K562 (cell line): Measurements from ENCODE around the gene CGREF1. TPM values are rescaled to one million over a fixed set of nuclear protein-coding genes. Genes with fewer than 3 reads are reported as not detected.
A peak's percentile ranks its signal among the peaks of the same experiment; 100 is the strongest.

Experiments used
- CEBPG ChIP-seq, 3 experiments: fragments of 200-800 bp in 1 of 3; sonication (Bioruptor generic) in 1 of 3; sonication (generic) in 1 of 3; formaldehyde crosslinking in 1 of 3; IDR thresholded peaks in 2 of 3; conservative IDR thresholded peaks in 1 of 3; 2 replicates each; pipeline versions ENCODE4 v1.6.1 to v1.8.0; 2016 to 2022; ENCODE audit warnings: missing compliant biosample characterization in 2 of 3, missing genetic modification characterization in 2 of 3, mild to moderate bottlenecking in 1 of 3, missing genetic modification reagents in 1 of 3
- CHD1 ChIP-seq: fragments of 200-600 bp; sonication (generic); IDR thresholded peaks from one replicate; pipeline ENCODE4 v1.6.1; 2012; ENCODE audit warnings: mild to moderate bottlenecking, moderate library complexity, low read length, inconsistent platforms
- EGR1 ChIP-seq: fragments of 450-650 bp; conservative IDR thresholded peaks from 2 replicates; pipeline ENCODE4 v1.6.1; 2017; ENCODE audit warnings: mild to moderate bottlenecking
- EZH2 ChIP-seq: IDR thresholded peaks from 2 replicates; pipeline ENCODE4 v1.6.1; 2012; ENCODE audit warnings: low read depth, mild to moderate bottlenecking, inconsistent platforms, low read length, borderline replicate concordance
- HDAC6 ChIP-seq: IDR thresholded peaks from 2 replicates; pipeline ENCODE4 v1.6.1; 2012; ENCODE audit warnings: low read depth, mild to moderate bottlenecking, control low read depth, inconsistent platforms, low read length, moderate library complexity
- HIVEP1 ChIP-seq: fragments of 250-450 bp; sonication (Bioruptor Pico); IDR thresholded peaks from 2 replicates; pipeline ENCODE4 v1.4.0; 2020; ENCODE audit warnings: mild to moderate bottlenecking
- HMG20B ChIP-seq: fragments of 250-450 bp; sonication (Bioruptor Pico); IDR thresholded peaks from 2 replicates; pipeline ENCODE4 v1.5.0; 2021; ENCODE audit warnings: mild to moderate bottlenecking
- KLF1 ChIP-seq: fragments of 450-650 bp; IDR thresholded peaks from 2 replicates; pipeline ENCODE4 v1.6.1; 2016; ENCODE audit warnings: missing genetic modification characterization, missing compliant biosample characterization
- MIER1 ChIP-seq: fragments of 450-650 bp; IDR thresholded peaks from 2 replicates; pipeline ENCODE4 v1.6.1; 2016; ENCODE audit warnings: antibody characterized with exemption, mild to moderate bottlenecking, low read depth
- MXD1 ChIP-seq: fragments of 250-450 bp; sonication (Bioruptor Pico); IDR thresholded peaks from 2 replicates; pipeline ENCODE4 v1.8.0; 2021; ENCODE audit warnings: borderline replicate concordance, mild to moderate bottlenecking, moderate library complexity; ENCODE audit not compliant: poor library complexity, severe bottlenecking
- POLR2G ChIP-seq: fragments of 200-400 bp; formaldehyde crosslinking; IDR thresholded peaks from 2 replicates; pipeline ENCODE4 v1.6.1; 2017; ENCODE audit warnings: low read depth, mild to moderate bottlenecking, antibody characterized with exemption, low read length, moderate library complexity
- RBBP5 ChIP-seq: fragments of 200-600 bp; sonication (generic); IDR thresholded peaks from 2 replicates; pipeline ENCODE4 v1.6.1; 2012; ENCODE audit warnings: borderline replicate concordance, mild to moderate bottlenecking, low read length, control low read depth, inconsistent platforms; ENCODE audit not compliant: insufficient read depth, poor library complexity, severe bottlenecking
- TRIM28 ChIP-seq: fragments of 450-650 bp; IDR thresholded peaks from 2 replicates; pipeline ENCODE4 v1.6.1; 2017
- ZBTB8A ChIP-seq: fragments of 450-650 bp; IDR thresholded peaks from 2 replicates; pipeline ENCODE4 v1.6.1; 2018; ENCODE audit warnings: mild to moderate bottlenecking, moderate library complexity; ENCODE audit not compliant: partially characterized antibody
- ZBTB9 ChIP-seq: fragments of 450-650 bp; formaldehyde crosslinking; IDR thresholded peaks from 2 replicates; pipeline ENCODE4 v1.4.0; 2020; ENCODE audit warnings: mild to moderate bottlenecking, moderate library complexity
- ZNF175 ChIP-seq: fragments of 200-800 bp; sonication (Bioruptor generic); IDR thresholded peaks from 2 replicates; pipeline ENCODE4 v1.6.1; 2016; ENCODE audit warnings: low read depth, mild to moderate bottlenecking, missing genetic modification characterization, missing compliant biosample characterization
- ZNF444 ChIP-seq: fragments of 250-450 bp; sonication (Bioruptor Pico); IDR thresholded peaks from 2 replicates; pipeline ENCODE4 v1.4.0; 2020; ENCODE audit warnings: mild to moderate bottlenecking, moderate library complexity
- ZNF75A ChIP-seq: fragments of 450-650 bp; formaldehyde crosslinking; IDR thresholded peaks from 2 replicates; pipeline ENCODE4 v1.4.0; 2020; ENCODE audit warnings: mild to moderate bottlenecking
- ZNF766 ChIP-seq: fragments of 200-800 bp; sonication (Bioruptor generic); conservative IDR thresholded peaks from 2 replicates; pipeline ENCODE4 v1.6.1; 2016; ENCODE audit warnings: missing genetic modification characterization, missing compliant biosample characterization
- polyA plus RNA-seq, 8 experiments: library from polyadenylated mRNA; depleted of rRNA in 4 of 8; stranded (reverse) in 5 of 8; unstranded in 3 of 8; fragments of >200 nt; fragmentation: Nextera tagmentation in 2 of 8; fragmentation: Illumina TruSeq in 1 of 8; extraction: Ambion mirVana in 2 of 8; extraction: Trizol in 1 of 8; gene quantifications; 2 replicates each; pipeline versions ENCODE4 v1.2.1 to v1.2.3, GENCODE V29; 2011 to 2014; ENCODE audit warnings: inconsistent platforms in 1 of 8, missing spikeins in 1 of 8
- total RNA-seq, 7 experiments: library from RNA; depleted of rRNA in 6 of 7; stranded (reverse); fragments of >200 nt in 6 of 7; fragmentation: Illumina TruSeq in 2 of 7; extraction: Trizol in 2 of 7; gene quantifications; 2 replicates each; pipeline versions ENCODE4 v1.2.1 to v1.2.3, GENCODE V29; 2011 to 2021; ENCODE audit warnings: low replicate concordance in 1 of 7
- TF ChIP-seq, protein P1 (sequence below): IDR thresholded peaks from 2 replicates; pipeline ENCODE4 v1.6.1; 2016; ENCODE audit warnings: missing genetic modification characterization, missing compliant biosample characterization
- TF ChIP-seq, protein P2 (sequence below): sonication (generic); formaldehyde crosslinking; IDR thresholded peaks from 2 replicates; pipeline ENCODE4 v1.8.1; 2023; ENCODE audit warnings: mild to moderate bottlenecking, missing genetic modification reagents

The CGREF1 gene
- total and polyA plus RNA-seq, 9 of the 15 experiments (the other 6 are each of a cell fraction or from before 2014, with no cell fraction given), result 0.07 to 0.50 (median 0.37) TPM

DNA sequence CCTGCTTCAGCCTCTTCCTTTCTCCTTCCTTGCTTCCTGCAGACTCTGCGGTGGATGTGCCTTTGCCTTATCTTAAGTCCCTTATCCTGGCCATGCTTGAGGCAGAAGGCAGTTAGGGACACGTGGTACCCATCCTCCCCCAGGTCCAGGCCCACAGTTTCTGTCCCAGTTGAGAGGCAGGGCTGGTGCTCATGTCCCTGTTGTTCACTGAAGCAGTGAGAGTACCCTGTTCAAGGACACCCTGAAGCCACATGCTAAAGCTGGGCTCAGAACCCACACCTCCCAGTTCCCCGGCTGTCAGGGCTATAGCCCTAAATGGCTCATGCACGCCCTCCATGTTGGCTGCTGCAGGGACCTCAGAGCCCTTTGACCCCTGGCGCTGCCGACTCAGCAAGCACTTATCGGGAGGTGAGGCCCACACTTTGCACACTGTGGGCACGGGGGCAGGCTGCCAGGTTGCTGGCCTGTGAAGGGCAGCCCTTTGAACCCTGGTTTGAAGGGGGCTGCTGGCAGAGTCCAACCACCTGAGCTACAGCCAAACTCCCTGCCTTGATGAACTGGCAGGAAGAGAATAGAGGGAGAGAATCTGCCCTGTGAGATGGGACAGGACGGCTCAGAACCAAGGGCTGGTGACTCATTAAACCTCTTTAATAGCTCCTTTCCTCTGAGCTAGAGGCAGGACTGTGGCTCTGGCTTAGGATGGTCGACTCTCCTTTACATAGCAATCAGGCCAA, 26.1 kb downstream of the CGREF1 start (continued):
- TF ChIP-seq ZNF175 (no peak; the same call in 1 of the 2 replicates), EZH2 (no peak), TRIM28 (no peak), ZBTB8A (no peak), HDAC6 (no peak), POLR2G (no peak), RBBP5 (no peak), EGR1 (no peak; the same call in 1 of the 2 replicates), CHD1 (no peak), HMG20B (CRISPR knock-in tag) (no peak), ZNF75A (CRISPR knock-in tag) (no peak; the same call in 1 of the 2 replicates), ZNF444 (peak; percentile 61; the same call in 1 of the 2 replicates), MIER1 (no peak), ZNF766 (CRISPR knock-in tag) (peak; percentile 90), ZBTB9 (CRISPR knock-in tag) (peak; percentile 92), CEBPG (CRISPR knock-in tag; IDR thresholded peaks at IDR 0.05) (no peak), CEBPG (tag; conservative IDR thresholded peaks at IDR 0.05 in 1 of 2, IDR thresholded peaks at IDR 0.05 in 1 of 2) (no peak), KLF1 (tag) (0 out of 2 replicates have a peak, but pooled peaks have one; percentile 14), HIVEP1 (no peak), MXD1 (CRISPR knock-in tag) (peak; percentile 9)
- TF ChIP-seq, protein P1, sequence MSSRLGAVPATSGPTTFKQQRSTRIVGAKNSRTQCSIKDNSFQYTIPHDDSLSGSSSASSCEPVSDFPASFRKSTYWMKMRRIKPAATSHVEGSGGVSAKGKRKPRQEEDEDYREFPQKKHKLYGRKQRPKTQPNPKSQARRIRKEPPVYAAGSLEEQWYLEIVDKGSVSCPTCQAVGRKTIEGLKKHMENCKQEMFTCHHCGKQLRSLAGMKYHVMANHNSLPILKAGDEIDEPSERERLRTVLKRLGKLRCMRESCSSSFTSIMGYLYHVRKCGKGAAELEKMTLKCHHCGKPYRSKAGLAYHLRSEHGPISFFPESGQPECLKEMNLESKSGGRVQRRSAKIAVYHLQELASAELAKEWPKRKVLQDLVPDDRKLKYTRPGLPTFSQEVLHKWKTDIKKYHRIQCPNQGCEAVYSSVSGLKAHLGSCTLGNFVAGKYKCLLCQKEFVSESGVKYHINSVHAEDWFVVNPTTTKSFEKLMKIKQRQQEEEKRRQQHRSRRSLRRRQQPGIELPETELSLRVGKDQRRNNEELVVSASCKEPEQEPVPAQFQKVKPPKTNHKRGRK, result no peak
- TF ChIP-seq, protein P2, sequence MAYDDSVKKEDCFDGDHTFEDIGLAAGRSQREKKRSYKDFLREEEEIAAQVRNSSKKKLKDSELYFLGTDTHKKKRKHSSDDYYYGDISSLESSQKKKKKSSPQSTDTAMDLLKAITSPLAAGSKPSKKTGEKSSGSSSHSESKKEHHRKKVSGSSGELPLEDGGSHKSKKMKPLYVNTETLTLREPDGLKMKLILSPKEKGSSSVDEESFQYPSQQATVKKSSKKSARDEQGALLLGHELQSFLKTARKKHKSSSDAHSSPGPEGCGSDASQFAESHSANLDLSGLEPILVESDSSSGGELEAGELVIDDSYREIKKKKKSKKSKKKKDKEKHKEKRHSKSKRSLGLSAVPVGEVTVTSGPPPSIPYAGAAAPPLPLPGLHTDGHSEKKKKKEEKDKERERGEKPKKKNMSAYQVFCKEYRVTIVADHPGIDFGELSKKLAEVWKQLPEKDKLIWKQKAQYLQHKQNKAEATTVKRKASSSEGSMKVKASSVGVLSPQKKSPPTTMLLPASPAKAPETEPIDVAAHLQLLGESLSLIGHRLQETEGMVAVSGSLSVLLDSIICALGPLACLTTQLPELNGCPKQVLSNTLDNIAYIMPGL, result no peak
